NB4 (cell line): ENCODE data around the gene ZSWIM1.
"Not testable (repeated sequence)": the region's sequence is repeated elsewhere in the genome, so short reads cannot be mapped to it uniquely, and the experiment has no call there.

Source experiments
- DNase-seq: peaks from one replicate; pipeline ENCODE4 v3.0.0; 2010; ENCODE audit warnings: low read depth
- H3K4me3 ChIP-seq: one replicate; pipeline ENCODE4 v1.5.1; 2011; ENCODE audit warnings: mild to moderate bottlenecking, low read depth, low read length, moderate library complexity
- CTCF ChIP-seq: IDR thresholded peaks from one replicate; pipeline ENCODE4 v1.5.1; 2012; ENCODE audit warnings: low read depth, low read length
- MAX ChIP-seq: IDR thresholded peaks from 2 replicates; pipeline ENCODE4 v1.6.1; 2011; ENCODE audit warnings: low read depth, low read length
- MYC ChIP-seq: IDR thresholded peaks from 2 replicates; pipeline ENCODE4 v1.6.1; 2011; ENCODE audit warnings: low read depth, low read length
- POLR2A ChIP-seq: IDR thresholded peaks from 2 replicates; pipeline ENCODE4 v1.6.1; 2011; ENCODE audit warnings: mild to moderate bottlenecking; ENCODE audit not compliant: insufficient read length; ENCODE audit errors: extremely low read depth

Gene ZSWIM1

GRCh38 chr20:45921337-45922189 lies 40.5 kb downstream of the ZSWIM1 start:
- DNase-seq = no peak
- TF ChIP-seq MAX (no peak), CTCF (no peak), MYC (no peak), POLR2A (no peak)
- H3K4me3 ChIP-seq = no peak overlapping the region

DNA sequence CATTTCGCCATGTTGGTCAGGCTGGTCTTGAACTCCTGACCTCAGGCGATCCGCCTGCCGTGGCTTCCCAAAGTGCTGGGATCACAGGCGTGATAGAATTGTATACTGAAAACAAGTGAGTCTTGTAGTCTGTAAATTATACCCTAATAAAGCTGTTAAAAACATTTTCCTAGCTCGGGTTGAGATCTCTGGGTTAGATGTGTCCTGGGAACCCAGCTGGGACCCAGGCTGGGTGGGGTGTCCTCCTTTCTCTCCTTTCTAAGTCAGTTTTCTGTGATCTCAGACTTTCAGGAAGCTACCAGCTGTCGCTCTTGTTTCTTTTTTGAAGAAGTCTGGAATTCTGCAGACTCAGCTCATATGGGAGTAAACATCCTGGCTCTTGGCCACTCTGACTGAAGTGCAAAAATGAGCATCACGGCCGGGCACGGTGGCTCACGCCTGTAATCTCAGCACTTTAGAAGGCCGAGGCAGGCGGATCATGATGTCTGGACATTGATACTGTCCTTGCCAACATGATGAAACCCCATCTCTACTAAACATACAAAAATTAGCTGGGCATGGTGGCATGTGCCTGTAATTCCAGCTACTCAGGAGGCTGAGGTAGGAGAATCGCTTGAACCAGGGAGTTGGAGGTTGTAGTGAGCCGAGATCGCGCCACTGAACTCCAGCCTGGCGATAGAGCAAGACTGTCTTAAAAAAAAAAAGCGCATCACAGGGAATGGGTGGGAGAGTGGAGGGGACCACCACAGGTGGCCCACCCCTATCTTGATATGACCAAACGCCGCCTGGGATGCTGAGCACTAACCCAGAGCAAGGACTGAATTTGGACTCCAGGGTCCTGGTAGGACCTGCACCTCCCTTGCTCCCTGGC lies 43.6 kb downstream of the ZSWIM1 start:
- no peak overlapping the region for H3K4me3 ChIP-seq
- no peak for DNase-seq

GRCh38 chr20:45925821-45926506 lies 44.9 kb downstream of the ZSWIM1 start:
- no peak overlapping the region for H3K4me3 ChIP-seq
- no peak for DNase-seq
- no peak for TF ChIP-seq MYC
- TF ChIP-seq POLR2A = no peak
- TF ChIP-seq MAX = no peak
- TF ChIP-seq CTCF = no peak

More for the DNA sequence above, 43.6 kb downstream of the ZSWIM1 start:
- TF ChIP-seq POLR2A = no peak
- TF ChIP-seq MYC = no peak
- TF ChIP-seq CTCF = no peak
- TF ChIP-seq MAX = no peak

DNA sequence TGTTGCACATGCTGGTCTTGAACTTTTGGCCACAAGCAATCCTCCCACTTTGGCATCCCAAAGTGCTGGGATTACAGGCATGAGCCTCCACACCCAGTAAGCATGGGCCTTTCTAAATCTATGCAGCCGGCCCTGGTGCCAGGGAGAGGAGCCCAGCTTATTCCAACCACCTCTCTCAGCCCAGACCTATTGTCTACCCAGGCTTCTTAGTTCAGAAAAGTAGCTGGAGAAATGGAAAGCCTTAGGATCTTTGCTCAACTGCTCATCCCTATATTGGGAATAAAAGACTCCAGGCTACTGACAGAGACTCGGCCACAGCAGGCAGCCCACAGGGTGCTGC lies 45.7 kb downstream of the ZSWIM1 start:
- TF ChIP-seq CTCF (no peak), POLR2A (no peak), MYC (no peak), MAX (no peak)
- DNase-seq = no peak
- no peak overlapping the region for H3K4me3 ChIP-seq

DNA sequence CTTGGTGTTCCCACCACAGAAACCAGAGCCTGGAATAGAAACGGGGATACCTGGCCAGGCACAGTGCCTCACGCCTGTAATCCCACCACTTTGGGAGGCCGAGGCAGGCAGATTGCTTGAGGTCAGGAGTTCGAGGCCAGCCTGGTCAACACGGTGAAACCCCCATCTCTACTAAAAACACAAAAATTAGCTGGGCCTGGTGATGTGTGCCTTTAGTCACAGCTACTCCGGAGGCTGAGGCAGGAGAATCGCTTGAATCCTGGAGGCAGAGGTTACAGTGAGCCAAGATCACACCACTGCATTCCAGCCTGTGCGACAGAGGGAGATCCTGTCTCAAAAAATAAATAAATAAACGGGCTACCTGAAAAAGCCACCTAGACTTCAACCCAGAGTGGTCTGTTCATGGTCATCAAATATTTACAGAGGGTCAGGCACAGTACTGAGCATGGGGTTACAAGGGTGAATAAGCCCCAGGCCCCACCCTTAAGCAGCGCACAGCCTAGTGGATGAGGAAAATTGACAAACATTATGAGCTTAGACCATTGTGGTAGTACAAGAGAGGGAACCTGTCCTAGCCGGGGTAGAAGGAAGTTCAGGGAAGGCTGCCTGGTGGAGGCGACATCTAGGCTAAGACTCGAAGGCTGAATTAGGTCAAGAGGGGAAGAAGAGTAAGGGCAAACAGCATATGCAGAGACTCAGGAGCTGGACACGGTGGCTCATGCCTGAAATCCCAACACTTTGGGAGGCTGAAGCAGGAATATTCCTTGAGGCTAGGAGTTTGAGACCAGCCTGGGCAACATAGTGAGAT lies 46.2 kb downstream of the ZSWIM1 start:
- TF ChIP-seq MYC (no peak), POLR2A (no peak), MAX (no peak), CTCF (no peak)
- no peak overlapping the region for H3K4me3 ChIP-seq
- DNase-seq = no peak

GRCh38 chr20:45931680-45932079 lies 50.7 kb downstream of the ZSWIM1 start:
- H3K4me3 ChIP-seq, DNase-seq: not testable (repeated sequence)
